H1 (cell line): ENCODE data around the gene SPOCK1. TPM values are rescaled to one million over a fixed set of nuclear protein-coding genes. Genes with fewer than 3 reads are reported as not detected.

Experiments used
- CTCF ChIA-PET: fragments of 300-600 bp; sonication (Branson Sonifier 250); formaldehyde crosslinking; loops from one replicate; lab custom pipeline; 2021; ENCODE audit not compliant: partially characterized antibody; lab: Charles Lee
- POLR2A ChIA-PET: fragments of 300-600 bp; sonication (Branson Sonifier 250); formaldehyde crosslinking; loops from one replicate; lab custom pipeline; 2021; ENCODE audit warnings: inconsistent platforms; ENCODE audit not compliant: partially characterized antibody; lab: Charles Lee
- DNase-seq, 2 experiments: peaks; one replicate each; pipeline versions ENCODE4 v3.0.0 to v3.0.0-alpha.2; 2010 to 2022; ENCODE audit warnings: low spot score in 2 of 2, low read depth in 1 of 2, mixed read lengths in 1 of 2
- FAIRE-seq: peaks from 2 replicates; lab custom pipeline; 2011; peaks lifted over from hg19 to GRCh38; lab: Jason Lieb, UNC
- H2AFZ ChIP-seq: 2 replicates; pipeline ENCODE4 v1.8.1; 2012; ENCODE audit warnings: low read length, inconsistent platforms
- H2AK5ac ChIP-seq: 2 replicates; pipeline ENCODE4 v1.6.1; 2013; ENCODE audit warnings: low read depth, low read length
- H2BK120ac ChIP-seq: replicated peaks from 2 replicates; pipeline ENCODE3; 2013; ENCODE audit warnings: low read depth, low read length, inconsistent platforms
- H2BK12ac ChIP-seq: 2 replicates; pipeline ENCODE4 v1.6.1; 2013; ENCODE audit warnings: low read depth, low read length
- H2BK15ac ChIP-seq: 2 replicates; pipeline ENCODE4 v1.6.1; 2013; ENCODE audit warnings: low read length
- H2BK20ac ChIP-seq: 2 replicates; pipeline ENCODE4 v1.6.1; 2013; ENCODE audit warnings: low read length
- H2BK5ac ChIP-seq: 2 replicates; pipeline ENCODE4 v1.6.1; 2013; ENCODE audit warnings: low read depth, low read length
- H3K14ac ChIP-seq: 2 replicates; pipeline ENCODE4 v1.6.1; 2013; ENCODE audit warnings: inconsistent platforms; ENCODE audit not compliant: insufficient read length
- H3K18ac ChIP-seq: 2 replicates; pipeline ENCODE4 v1.6.1; 2013; ENCODE audit warnings: low read length; ENCODE audit errors: extremely low read depth
- H3K23ac ChIP-seq: 2 replicates; pipeline ENCODE4 v1.6.1; 2013; ENCODE audit warnings: inconsistent platforms; ENCODE audit not compliant: insufficient read length
- H3K23me2 ChIP-seq: 2 replicates; pipeline ENCODE4 v1.6.1; 2013; ENCODE audit warnings: low read depth, low read length
- H3K27ac ChIP-seq: 2 replicates; pipeline ENCODE4 v1.6.1; 2011; ENCODE audit warnings: low read depth, low read length, inconsistent platforms
- H3K27me3 ChIP-seq, 4 experiments: replicated peaks in 1 of 4; 1 replicate in 1 of 4; 2 replicates in 3 of 4; pipeline versions ENCODE4 v1.6.1 to v1.8.1; 2011 to 2013; ENCODE audit warnings: low read length in 3 of 4, mild to moderate bottlenecking in 3 of 4, inconsistent platforms in 2 of 4, mixed read lengths in 2 of 4, moderate library complexity in 1 of 4; ENCODE audit not compliant: control insufficient read depth in 3 of 4, insufficient read depth in 3 of 4; ENCODE audit errors: extremely low read depth in 1 of 4
- H3K36me3 ChIP-seq, 4 experiments: 2 replicates each; pipeline versions ENCODE4 v1.6.1 to v1.8.1; 2011 to 2013; ENCODE audit warnings: mild to moderate bottlenecking in 4 of 4, low read length in 3 of 4, moderate library complexity in 2 of 4, control low read depth in 1 of 4, inconsistent platforms in 1 of 4; ENCODE audit not compliant: insufficient read depth in 4 of 4, control insufficient read depth in 2 of 4
- H3K4ac ChIP-seq: replicated peaks from 2 replicates; pipeline ENCODE3; 2013; ENCODE audit warnings: low read length, low read depth, mixed read lengths, inconsistent platforms; ENCODE audit not compliant: insufficient read length
- H3K4me1 ChIP-seq, 4 experiments: replicated peaks in 1 of 4; 1 replicate in 1 of 4; 2 replicates in 3 of 4; pipeline versions ENCODE4 v1.6.1 to v1.8.1; 2011 to 2013; ENCODE audit warnings: low read length in 3 of 4, inconsistent platforms in 2 of 4, mixed read lengths in 1 of 4; ENCODE audit not compliant: insufficient read depth in 4 of 4, control insufficient read depth in 3 of 4
- H3K4me2 ChIP-seq, 2 experiments: 2 replicates each; pipeline versions ENCODE4 v1.6.1 to v1.8.1; 2011 to 2013; ENCODE audit warnings: low read depth in 2 of 2, low read length in 2 of 2, control low read depth in 1 of 2, inconsistent platforms in 1 of 2, mild to moderate bottlenecking in 1 of 2; ENCODE audit not compliant: insufficient read depth in 1 of 2
- H3K4me3 ChIP-seq, 4 experiments: fragments of 200-600, 300-600 bp in 1 of 4; sonication (generic), shearing (Covaris generic), sonication (Bioruptor Twin) in 1 of 4; 2 replicates each; pipeline versions ENCODE4 v1.5.1 to v1.8.1; 2011 to 2016; ENCODE audit warnings: low read length in 4 of 4, low read depth in 3 of 4, control low read depth in 2 of 4, inconsistent platforms in 2 of 4, mild to moderate bottlenecking in 2 of 4, mixed read lengths in 1 of 4, moderate library complexity in 1 of 4; ENCODE audit not compliant: insufficient read depth in 2 of 4; ENCODE audit errors: extremely low read depth in 1 of 4
- H3K56ac ChIP-seq: replicated peaks from 2 replicates; pipeline ENCODE3; 2013; ENCODE audit warnings: low read depth, mild to moderate bottlenecking, mixed read lengths, low read length, inconsistent platforms; ENCODE audit not compliant: insufficient read length
- H3K79me1 ChIP-seq: 2 replicates; pipeline ENCODE4 v1.6.1; 2013; ENCODE audit warnings: low read depth, low read length, control low read depth
- H3K79me2 ChIP-seq, 2 experiments: 2 replicates each; pipeline versions ENCODE4 v1.6.1 to v1.8.1; 2012 to 2013; ENCODE audit warnings: low read length in 2 of 2, mild to moderate bottlenecking in 2 of 2, inconsistent platforms in 1 of 2; ENCODE audit not compliant: insufficient read depth in 2 of 2, control insufficient read depth in 1 of 2
- H3K9ac ChIP-seq, 4 experiments: replicated peaks in 1 of 4; 1 replicate in 1 of 4; 2 replicates in 3 of 4; pipeline versions ENCODE4 v1.6.1 to v1.8.1; 2011 to 2013; ENCODE audit warnings: low read depth in 3 of 4, low read length in 3 of 4, control low read depth in 2 of 4, mild to moderate bottlenecking in 2 of 4, moderate library complexity in 2 of 4, inconsistent platforms in 1 of 4; ENCODE audit errors: extremely low read depth in 1 of 4
- H3K9me3 ChIP-seq, 2 experiments: 2 replicates each; pipeline versions ENCODE4 v1.6.1 to v1.8.1; 2012 to 2013; ENCODE audit warnings: mild to moderate bottlenecking in 2 of 2, moderate library complexity in 2 of 2, control low read depth in 1 of 2, inconsistent platforms in 1 of 2, low read depth in 1 of 2, low read length in 1 of 2, mixed read lengths in 1 of 2; ENCODE audit not compliant: insufficient read depth in 2 of 2
- H4K20me1 ChIP-seq, 2 experiments: replicated peaks in 1 of 2; 2 replicates each; pipeline versions ENCODE3 to v1.8.1; 2011 to 2013; ENCODE audit warnings: inconsistent platforms in 2 of 2, low read length in 2 of 2, mild to moderate bottlenecking in 1 of 2; ENCODE audit not compliant: insufficient read depth in 2 of 2, control insufficient read depth in 1 of 2
- H4K5ac ChIP-seq: 2 replicates; pipeline ENCODE4 v1.6.1; 2013; ENCODE audit warnings: low read length, low read depth, mixed read lengths, inconsistent platforms; ENCODE audit not compliant: insufficient read length
- H4K8ac ChIP-seq: 2 replicates; pipeline ENCODE4 v1.8.0; 2013; ENCODE audit warnings: mild to moderate bottlenecking, moderate library complexity, low read length, inconsistent platforms; ENCODE audit not compliant: insufficient read depth; ENCODE audit errors: extremely low read depth
- H4K91ac ChIP-seq: replicated peaks from 2 replicates; pipeline ENCODE3; 2013; ENCODE audit warnings: low read length, mixed read lengths, inconsistent platforms; ENCODE audit not compliant: insufficient read length
- CBX8 ChIP-seq: fragments of 300-800, 300-1000 bp; sonication (generic); IDR thresholded peaks from 2 replicates; pipeline ENCODE4 v1.7.1; 2016; ENCODE audit warnings: low read depth, low read length, borderline replicate concordance
- CHD1 ChIP-seq: IDR thresholded peaks from 2 replicates; pipeline ENCODE4 v1.6.1; 2012; ENCODE audit warnings: low read depth, low read length, improper control_type of control experiment
- E2F6 ChIP-seq: IDR thresholded peaks from 2 replicates; pipeline ENCODE4 v1.6.1; 2012; ENCODE audit warnings: inconsistent platforms
- EGR1 ChIP-seq: IDR thresholded peaks from 2 replicates; pipeline ENCODE4 v1.6.1; 2011; ENCODE audit warnings: low read depth, low read length, borderline replicate concordance
- EP300 ChIP-seq, 2 experiments: IDR thresholded peaks; 1 replicate in 1 of 2; 2 replicates in 1 of 2; pipeline ENCODE4 v1.6.1; 2011 to 2012; ENCODE audit warnings: low read depth in 2 of 2, low read length in 2 of 2, mild to moderate bottlenecking in 2 of 2, borderline replicate concordance in 1 of 2, inconsistent platforms in 1 of 2, moderate library complexity in 1 of 2
- GABPA ChIP-seq: IDR thresholded peaks from 2 replicates; pipeline ENCODE4 v1.6.1; 2011; ENCODE audit warnings: mild to moderate bottlenecking, low read length, moderate library complexity, borderline replicate concordance; ENCODE audit not compliant: insufficient read depth
- POLR2A ChIP-seq, 2 experiments: IDR thresholded peaks; 1 replicate in 1 of 2; 2 replicates in 1 of 2; pipeline ENCODE4 v1.6.1; 2011; ENCODE audit warnings: low read depth in 2 of 2, low read length in 2 of 2, mild to moderate bottlenecking in 2 of 2; ENCODE audit errors: control extremely low read depth in 1 of 2
- SP1 ChIP-seq: IDR thresholded peaks from 2 replicates; pipeline ENCODE4 v1.6.1; 2011; ENCODE audit warnings: low read depth, low read length
- SRF ChIP-seq: IDR thresholded peaks from 2 replicates; pipeline ENCODE4 v1.6.1; 2011; ENCODE audit warnings: mild to moderate bottlenecking, low read depth, low read length, moderate library complexity
- TAF1 ChIP-seq: IDR thresholded peaks from 2 replicates; pipeline ENCODE4 v1.6.1; 2011; ENCODE audit warnings: mild to moderate bottlenecking, low read depth, low read length
- TAF7 ChIP-seq: optimal IDR thresholded peaks from 2 replicates; pipeline ENCODE3; 2011; ENCODE audit warnings: low read depth, mild to moderate bottlenecking, inconsistent platforms, low read length, moderate library complexity, borderline replicate concordance
- USF2 ChIP-seq: IDR thresholded peaks from 2 replicates; pipeline ENCODE4 v1.6.1; 2011; ENCODE audit warnings: low read length, improper control_type of control experiment
- WGBS, 2 experiments: shearing (Covaris generic) in 1 of 2; methylation state at CpG; one replicate each; pipeline versions ENCODE4 v1.1.6 to v1.1.7; 2013 to 2015; ENCODE audit warnings: low lambda C conversion rate in 2 of 2, mixed read lengths in 2 of 2, inconsistent platforms in 1 of 2, low coverage in 1 of 2, missing lambda C conversion rate in 1 of 2; ENCODE audit not compliant: insufficient replicate concordance in 2 of 2, insufficient coverage in 1 of 2, insufficient read length in 1 of 2; ENCODE audit errors: extremely low coverage in 1 of 2, missing lambda C conversion rate in 1 of 2; 5-methylcytosine and 5-hydroxymethylcytosine counted together
- polyA plus RNA-seq, 7 experiments: library from polyadenylated mRNA; depleted of rRNA in 3 of 7; stranded (reverse) in 5 of 7; unstranded in 2 of 7; fragments of >200 nt in 5 of 7; fragments of 200-250 nt in 2 of 7; gene quantifications; 1 replicate in 5 of 7; 2 replicates in 1 of 7; 4 replicates in 1 of 7; pipeline versions ENCODE4 v1.2.1 to v1.2.3, GENCODE V29; 2011 to 2013; ENCODE audit warnings: missing spikeins in 2 of 7, mixed read lengths in 2 of 7
- total RNA-seq: library from RNA; stranded (reverse); fragmentation: NEBNext Ultra II Directional; extraction: Animal tissue kit (Norgen Biotek cat#: 25700); gene quantifications from 2 replicates; pipeline ENCODE4 v1.2.1, GENCODE V29; 2021

Gene SPOCK1
- total and polyA plus RNA-seq, 2 of the 8 experiments (the other 6 are each of a cell fraction or from before 2014, with no cell fraction given) = 6.9 to 18.1 TPM

- POLR2A ChIA-PET = interaction anchor here (0.6 kb wide), 1 partner anchor 1872 kb away, joined by 3 read pairs; no protein-coding TSS in a partner anchor
- Histone ChIP-seq H3K9ac (no peak overlapping the region), H3K79me1 (no peaks in the 10 kb centered on the region), H3K4ac (no peak overlapping the region), H3K4me2 (no peak overlapping the region), H3K4me3 (no peak overlapping the region), H4K91ac (no peak overlapping the region), H3K18ac (no peak overlapping the region), H2BK20ac (no peak overlapping the region), H4K5ac (no peak overlapping the region), H3K27me3 (no peaks in the 10 kb centered on the region; a peak in 1 of 7 replicates), H3K14ac (no peak overlapping the region), H3K36me3 (no peaks in the 10 kb centered on the region), H4K20me1 (no peaks in the 10 kb centered on the region), H2BK15ac (no peak overlapping the region), H3K56ac (no peak overlapping the region), H3K79me2 (no peaks in the 10 kb centered on the region), H2AFZ (no peak overlapping the region), H3K4me1 (no peaks in the 10 kb centered on the region), H3K23ac (no peak overlapping the region), H3K27ac (no peak overlapping the region), H2BK120ac (no peak overlapping the region), H2BK5ac (no peak overlapping the region), H3K23me2 (no peaks in the 10 kb centered on the region), H2AK5ac (no peak overlapping the region), H4K8ac (no peak overlapping the region), H3K9me3 (0 out of 4 replicates have a peak, but pooled peaks cover 0 to 5% of the 10 kb centered on the region in 2 experiments), H2BK12ac (no peak overlapping the region)
- TF ChIP-seq E2F6 (no peak), CHD1 (no peak), GABPA (no peak), SRF (no peak), EGR1 (no peak), USF2 (no peak), EP300 (IDR thresholded peaks at IDR 0.05; ENCODE audit: borderline replicate concordance in 1 of 2, low read depth in 2 of 2, low read length in 2 of 2) (no peak), POLR2A (IDR thresholded peaks at IDR 0.05; ENCODE audit: control extremely low read depth in 1 of 2, low read depth in 2 of 2, low read length in 2 of 2) (no peak), CBX8 (no peak), TAF1 (no peak), TAF7 (no peak), SP1 (no peak)
- no peak for DNase-seq
- WGBS, 2 experiments = 98% methylated on average over 4 of the region's 4 CpGs; no CpG with 5 or more reads in 1 of the 2 experiments
- CTCF ChIA-PET = interaction anchor here (1.1 to 1.5 kb wide), 5 partner anchors 10 to 979 kb away, joined by 3 to 4 read pairs (median 3); no protein-coding TSS in a partner anchor
- no peak for FAIRE-seq
Observed at GRCh38 chr5:137228816-137229215, 270.3 kb downstream of the SPOCK1 start.
